DMS153 treated with DMSO at 0.1 percent for 48 hours (cell line): ENCODE data around the gene RUNX1.

Experiments
- DNase-seq: peaks from one replicate; lab custom pipeline; 2025; ENCODE audit not compliant: unreplicated experiment; lab: John Stamatoyannopoulos, UW

The RUNX1 gene

GRCh38 chr21:35037384-35037765 lies 11.7 kb downstream of the RUNX1 start:
- DNase-seq: no peak

GRCh38 chr21:35036465-35037383 lies 12.4 kb downstream of the RUNX1 start:
- DNase-seq: no peak

GRCh38 chr21:35035581-35035980 lies 13.5 kb downstream of the RUNX1 start:
- DNase-seq: no peak

GRCh38 chr21:35035116-35035515 lies 14.0 kb downstream of the RUNX1 start:
- no peak for DNase-seq

- DNase-seq: no peak
Measured at GRCh38 chr21:35034203-35034926, 14.7 kb downstream of the RUNX1 start.

- DNase-seq: no peak
Measured at GRCh38 chr21:35032474-35033263, 16.4 kb downstream of the RUNX1 start.

- DNase-seq: no peak
Measured at GRCh38 chr21:35028451-35028978, 20.6 kb downstream of the RUNX1 start.

- DNase-seq: no peak
Measured at GRCh38 chr21:35027563-35028450, 21.3 kb downstream of the RUNX1 start.

GRCh38 chr21:35026617-35027562 lies 22.2 kb downstream of the RUNX1 start:
- DNase-seq: no peak

GRCh38 chr21:35026153-35026500 lies 23.0 kb downstream of the RUNX1 start:
- DNase-seq: no peak

GRCh38 chr21:35025206-35026152 lies 23.6 kb downstream of the RUNX1 start:
- DNase-seq: no peak

GRCh38 chr21:35024513-35024912 lies 24.6 kb downstream of the RUNX1 start:
- DNase-seq: no peak

- no peak for DNase-seq
Measured at GRCh38 chr21:35024071-35024420, 25.1 kb downstream of the RUNX1 start.

GRCh38 chr21:35023396-35024070 lies 25.6 kb downstream of the RUNX1 start:
- DNase-seq: no peak

- no peak for DNase-seq
Measured at GRCh38 chr21:35021546-35021945, 27.6 kb downstream of the RUNX1 start.

- DNase-seq: no peak
Measured at GRCh38 chr21:35020902-35021301, 28.2 kb downstream of the RUNX1 start.

GRCh38 chr21:35020436-35020835 lies 28.7 kb downstream of the RUNX1 start:
- DNase-seq: no peak

- no peak for DNase-seq
Measured at GRCh38 chr21:35019631-35020032, 29.5 kb downstream of the RUNX1 start.
